Tibial artery (tissue), 4 donors: ENCODE measurements around the gene SVOPL.
A peak's percentile ranks its signal among the peaks of the same experiment; 100 is the strongest.

ENCODE experiments used
- DNase-seq, 2 donors: peaks; one replicate each; pipeline ENCODE4 v3.0.0-alpha.2; 2019
- H3K27ac ChIP-seq, 2 donors: fragments of 200-600 bp; sonication (generic) in 1 of 2; 1 replicate in 1 of 2; 2 replicates in 1 of 2; pipeline ENCODE4 v1.5.1; 2018 to 2019; ENCODE audit warnings: mild to moderate bottlenecking in 1 of 2
- H3K27me3 ChIP-seq, 2 donors: fragments of 200-600 bp; sonication (generic) in 1 of 2; one replicate each; pipeline versions ENCODE4 v1.5.1 to v1.6.0; 2016 to 2019
- H3K36me3 ChIP-seq, 3 donors: fragments of 200-600 bp; sonication (generic) in 2 of 3; one replicate each; pipeline ENCODE4 v1.5.1; 2016 to 2019; ENCODE audit warnings: mild to moderate bottlenecking in 2 of 3
- H3K4me1 ChIP-seq, 4 donors: fragments of 200-600 bp; sonication (generic) in 2 of 4; 1 replicate in 3 of 4; 2 replicates in 1 of 4; pipeline ENCODE4 v1.5.1; 2016 to 2019
- H3K4me3 ChIP-seq, 2 donors: fragments of 200-600 bp; sonication (generic) in 1 of 2; 1 replicate in 1 of 2; 2 replicates in 1 of 2; pipeline ENCODE4 v1.5.1; 2018 to 2019; ENCODE audit warnings: mild to moderate bottlenecking in 2 of 2
- H3K9me3 ChIP-seq, 3 donors: fragments of 200-600 bp; sonication (generic) in 1 of 3; one replicate each; pipeline ENCODE4 v1.5.1; 2016 to 2019
- CTCF ChIP-seq, 2 experiments: fragments of 200-600 bp in 1 of 2; fragments of 450-650 bp in 1 of 2; IDR thresholded peaks; one replicate each; pipeline ENCODE4 v1.5.1; 2017 to 2019; ENCODE audit warnings: antibody characterized with exemption in 2 of 2, mild to moderate bottlenecking in 1 of 2, moderate library complexity in 1 of 2
- intact Hi-C: fragments of 100-400 bp; cut with DNase I; formaldehyde crosslinking; loops from one replicate; pipeline ENCODE4 v1.15.0; 2023; ENCODE audit warnings: low total_unique reads

The SVOPL gene

DNA sequence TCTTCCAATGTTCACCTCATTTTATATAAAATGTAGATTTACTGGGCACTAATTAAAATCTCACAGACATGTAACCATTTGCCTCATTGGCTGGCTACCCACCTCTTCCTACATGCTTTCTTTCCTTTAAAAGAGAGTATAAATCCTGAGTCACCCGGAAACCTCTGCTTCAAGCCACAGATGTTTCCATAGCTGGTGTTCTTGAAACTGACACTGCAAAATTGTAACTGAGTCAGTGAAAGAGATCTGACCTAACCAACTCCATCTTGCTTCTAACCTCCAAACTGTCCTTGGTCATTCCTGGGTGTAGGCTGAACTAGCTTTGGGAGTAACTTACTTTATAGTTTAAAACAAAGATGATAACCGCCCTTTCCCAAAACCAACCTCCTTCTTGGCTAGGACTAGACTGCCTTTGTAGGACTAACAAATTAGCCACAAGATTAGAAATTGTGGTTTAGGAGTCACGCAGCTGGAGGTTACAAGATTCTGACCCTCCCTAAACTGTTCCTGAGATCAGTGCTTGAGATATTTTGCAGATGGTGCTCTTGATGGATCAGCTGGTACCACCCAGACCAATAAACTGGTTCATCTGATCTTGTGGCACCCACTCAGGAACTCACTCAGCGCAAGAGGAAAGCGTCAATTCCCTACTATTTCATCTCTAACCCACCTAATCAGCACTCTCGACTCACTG lies 33.5 kb downstream of the SVOPL start:
- H3K4me3 ChIP-seq = no peak overlapping the region
- H3K9me3 ChIP-seq = no peaks in the 10 kb centered on the region
- no peak for DNase-seq
- intact Hi-C loops = no loop called here
- no peaks in the 10 kb centered on the region for H3K36me3 ChIP-seq
- H3K27me3 ChIP-seq = peaks cover 0 to 7% of the 10 kb centered on the region in 2 donors
- peaks cover 0 to 14% (median 3%) of the 10 kb centered on the region in 4 donors for H3K4me1 ChIP-seq
- no peak overlapping the region for H3K27ac ChIP-seq
- no peak for TF ChIP-seq CTCF (IDR thresholded peaks at IDR 0.05)

DNA sequence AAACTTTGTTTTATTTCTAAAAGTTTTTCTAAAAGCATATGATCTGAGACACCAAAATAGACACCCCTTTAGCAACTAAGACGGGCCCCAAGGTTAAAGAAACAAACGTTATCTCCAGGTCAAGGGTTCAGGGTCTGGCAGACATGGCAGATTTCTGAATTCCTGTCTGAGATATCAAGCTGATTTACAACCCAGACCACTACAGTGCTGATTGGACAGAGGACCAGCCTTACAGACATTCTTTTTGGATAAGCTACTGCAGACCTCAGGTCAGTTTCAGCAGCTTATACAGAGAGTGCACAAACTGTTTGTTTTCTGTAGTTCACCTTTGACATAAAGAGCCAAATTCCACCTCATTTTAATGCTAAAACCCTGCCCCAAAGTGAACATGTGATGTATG lies 34.8 kb downstream of the SVOPL start:
- H3K27me3 ChIP-seq = peaks cover 0 to 7% of the 10 kb centered on the region in 2 donors

GRCh38 chr7:138665669-138666140 lies 35.5 kb downstream of the SVOPL start:
- Histone ChIP-seq H3K4me1 (peaks cover 0 to 14% (median 3%) of the 10 kb centered on the region in 4 donors), H3K27ac (no peak overlapping the region), H3K27me3 (peaks cover 0 to 7% of the 10 kb centered on the region in 2 donors), H3K4me3 (no peak overlapping the region), H3K36me3 (no peaks in the 10 kb centered on the region), H3K9me3 (no peaks in the 10 kb centered on the region)
- no peak for DNase-seq
- intact Hi-C loops = no loop called here
- no peak for TF ChIP-seq CTCF (IDR thresholded peaks at IDR 0.05)

More for the DNA sequence above, 34.8 kb downstream of the SVOPL start:
- Histone ChIP-seq H3K4me3 (no peak overlapping the region), H3K9me3 (no peaks in the 10 kb centered on the region), H3K27ac (no peak overlapping the region), H3K36me3 (no peaks in the 10 kb centered on the region), H3K4me1 (peaks cover 0 to 14% (median 3%) of the 10 kb centered on the region in 4 donors)
- no peak for TF ChIP-seq CTCF (IDR thresholded peaks at IDR 0.05)
- intact Hi-C loops = no loop called here
- DNase-seq = no peak

GRCh38 chr7:138665249-138665648 lies 35.9 kb downstream of the SVOPL start:
- no peak overlapping the region for H3K4me3 ChIP-seq
- peaks cover 0 to 14% (median 3%) of the 10 kb centered on the region in 4 donors for H3K4me1 ChIP-seq
- intact Hi-C loops = no loop called here
- no peak overlapping the region for H3K27ac ChIP-seq
- H3K36me3 ChIP-seq = no peaks in the 10 kb centered on the region
- no peak for DNase-seq
- peaks cover 0 to 7% of the 10 kb centered on the region in 2 donors for H3K27me3 ChIP-seq
- no peak for TF ChIP-seq CTCF (IDR thresholded peaks at IDR 0.05)
- no peaks in the 10 kb centered on the region for H3K9me3 ChIP-seq

DNA sequence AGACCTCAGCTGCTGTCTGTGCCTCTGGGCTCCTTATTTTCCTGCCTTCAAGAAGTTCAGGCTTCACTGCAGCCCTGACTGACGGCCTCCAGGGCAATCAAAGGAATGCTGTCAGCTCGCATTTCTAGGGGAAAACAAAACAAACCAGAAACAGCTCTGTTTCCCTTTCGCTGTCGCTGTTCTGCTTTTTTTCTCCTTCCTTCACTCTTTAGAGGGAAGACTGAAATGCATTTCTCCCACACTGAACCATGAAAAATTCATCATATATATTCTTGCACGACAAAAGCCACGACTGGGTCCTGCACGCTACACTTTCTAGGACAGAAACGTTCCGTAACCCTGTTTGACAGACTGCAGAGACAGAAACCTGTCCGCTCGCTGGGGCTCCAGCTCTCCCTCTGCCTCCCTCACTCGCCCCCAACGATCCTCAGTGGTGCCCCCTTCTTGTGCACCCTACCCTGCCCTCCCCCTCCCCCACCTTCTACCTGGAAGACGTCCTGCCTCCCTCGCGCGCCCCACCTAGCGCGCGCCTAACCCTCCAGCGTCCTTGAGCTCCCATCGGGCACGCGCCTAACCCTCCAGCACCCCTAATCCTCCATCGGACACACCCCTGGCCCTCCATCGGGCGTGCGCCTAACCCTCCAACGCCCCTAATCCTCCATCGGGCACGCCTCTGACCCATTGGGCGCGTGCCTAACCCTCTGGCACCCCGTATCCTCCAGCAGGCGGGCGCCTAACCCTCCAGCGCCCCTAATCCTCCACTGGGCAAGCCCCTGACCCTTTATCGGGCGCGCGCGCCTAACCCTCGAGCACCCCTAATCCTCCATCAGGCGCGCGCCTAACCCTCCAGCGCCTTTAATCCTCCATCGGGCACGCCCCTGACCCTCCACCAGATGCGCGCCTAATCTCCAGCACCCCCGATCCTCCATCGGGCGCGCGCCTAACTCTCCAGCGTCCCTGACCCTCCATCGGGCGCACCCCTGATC lies 37.1 kb downstream of the SVOPL start:
- H3K27me3 ChIP-seq = peaks cover 0 to 7% of the 10 kb centered on the region in 2 donors
- H3K4me3 ChIP-seq = peak overlapping the region; percentile 16 to 20
- intact Hi-C loops = no loop called here
- H3K27ac ChIP-seq = no peak overlapping the region
- H3K36me3 ChIP-seq = no peaks in the 10 kb centered on the region
- no peaks in the 10 kb centered on the region for H3K9me3 ChIP-seq
- H3K4me1 ChIP-seq = peaks cover 0 to 14% (median 3%) of the 10 kb centered on the region in 4 donors
- TF ChIP-seq CTCF (IDR thresholded peaks at IDR 0.05) = no peak
- no peak for DNase-seq
